HG03108 (cell line): ENCODE measurements around the gene LCE2D.
"Not testable (repeated sequence)": the region's sequence is repeated elsewhere in the genome, so short reads cannot be mapped to it uniquely, and the experiment has no call there.

Experiments used
- ATAC-seq: cut with Tn5 transposase; IDR thresholded peaks from one replicate; pipeline ENCODE4 v1.9.1; 2021; ENCODE audit warnings: moderate library complexity; ENCODE audit not compliant: unreplicated experiment

The LCE2D gene

DNA sequence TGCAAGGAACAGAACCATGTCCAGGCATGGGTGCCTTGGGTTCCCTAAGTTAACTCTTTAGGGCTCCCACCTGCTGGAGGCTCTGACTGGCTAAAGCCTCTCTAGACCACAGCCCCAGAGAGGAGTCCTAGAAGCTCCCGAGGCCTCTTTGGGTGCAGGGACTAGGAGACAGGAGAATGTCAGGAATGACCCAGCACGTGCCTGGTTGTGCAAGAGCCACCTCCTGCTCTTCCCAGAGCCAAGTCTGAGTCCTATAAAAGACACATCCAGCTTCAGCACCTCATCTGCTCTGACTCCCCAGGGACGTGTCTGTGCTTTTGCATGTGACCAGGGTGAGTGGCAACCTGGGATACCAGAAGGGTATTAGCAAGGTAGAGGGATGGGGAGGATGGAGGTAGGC lies at the start of gene LCE2D:
LCE2D (plus strand) TSS at position 283 of the 400 bp plus-strand sequence. CDS start 726 bp downstream, outside the sequence.
- no peak for ATAC-seq

GRCh38 chr1:152613511-152613910 lies 49.7 kb upstream of the LCE2D start, which contains the start of gene LCE3B:
LCE3B (plus strand) TSS chr1:152613811; CDS start chr1:152613811, 0 bp downstream.
- ATAC-seq, result no peak

DNA sequence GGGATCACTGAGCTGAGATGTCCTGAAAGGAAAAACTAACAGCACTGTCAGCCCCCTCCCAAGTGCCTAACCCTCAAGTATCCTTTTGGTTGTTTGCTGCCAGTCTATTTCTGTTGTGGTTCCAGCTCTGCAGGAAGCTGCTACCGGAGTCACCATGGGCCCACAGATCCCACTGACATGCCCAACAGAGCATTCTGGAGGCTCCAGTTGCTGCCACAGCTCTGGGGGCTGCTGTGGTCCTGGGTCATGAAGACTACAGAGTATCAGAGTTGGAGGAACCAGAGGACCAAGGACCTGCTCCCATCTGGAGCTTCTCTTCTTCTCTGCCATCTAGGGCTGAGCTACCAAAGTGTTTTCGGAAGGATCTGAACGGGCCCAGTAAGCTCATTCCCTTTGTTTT lies 41.2 kb upstream of the LCE2D start:
- no peak for ATAC-seq

- ATAC-seq, result no peak
Observed at GRCh38 chr1:152622803-152623202, 40.4 kb upstream of the LCE2D start, which contains the start of gene LCE3A. LCE3A (minus strand) TSS chr1:152623103; CDS start chr1:152623103, 0 bp downstream.

GRCh38 chr1:152623203-152623844 lies 39.9 kb upstream of the LCE2D start:
- ATAC-seq, result no peak

DNA sequence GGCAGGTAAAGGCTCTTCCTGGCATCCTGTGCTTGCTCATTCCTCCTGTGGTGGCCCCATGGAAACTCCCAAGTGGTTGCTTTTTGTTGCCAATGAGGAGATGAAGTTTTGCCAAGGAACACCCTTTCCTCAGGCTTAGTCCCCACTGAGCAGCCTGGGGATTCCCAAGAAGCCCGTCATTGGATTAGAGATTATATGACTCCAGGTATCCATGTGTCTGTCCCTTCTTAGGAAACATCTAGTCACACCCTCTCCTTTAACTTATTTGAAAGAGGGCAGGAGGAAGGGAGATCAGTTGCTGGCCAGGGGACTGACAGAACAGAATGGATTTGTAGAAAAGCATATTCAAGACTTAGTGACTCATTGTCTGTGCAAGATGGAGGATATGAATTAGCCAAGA lies 36.4 kb upstream of the LCE2D start:
- ATAC-seq, result no peak

DNA sequence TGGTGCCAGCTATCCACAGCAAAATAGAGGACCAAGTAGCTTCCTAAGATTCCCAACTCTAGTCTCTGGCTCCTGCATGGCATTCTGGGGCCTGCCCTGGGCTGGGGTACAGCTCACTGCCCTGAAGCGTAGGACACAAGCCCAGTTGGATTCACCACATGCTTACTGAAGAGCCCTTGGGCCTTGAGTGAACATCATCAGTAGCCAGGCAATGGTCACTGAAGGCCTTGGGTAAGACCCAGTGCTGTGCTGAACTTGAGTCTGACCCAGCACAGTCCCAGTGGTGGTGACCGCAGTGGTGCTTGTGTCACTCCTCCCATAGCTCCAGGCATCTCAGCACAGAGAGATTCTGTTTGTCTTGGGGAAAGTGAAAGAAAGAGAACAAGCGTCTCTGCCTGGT lies 32.6 kb upstream of the LCE2D start:
- ATAC-seq, result no peak

DNA sequence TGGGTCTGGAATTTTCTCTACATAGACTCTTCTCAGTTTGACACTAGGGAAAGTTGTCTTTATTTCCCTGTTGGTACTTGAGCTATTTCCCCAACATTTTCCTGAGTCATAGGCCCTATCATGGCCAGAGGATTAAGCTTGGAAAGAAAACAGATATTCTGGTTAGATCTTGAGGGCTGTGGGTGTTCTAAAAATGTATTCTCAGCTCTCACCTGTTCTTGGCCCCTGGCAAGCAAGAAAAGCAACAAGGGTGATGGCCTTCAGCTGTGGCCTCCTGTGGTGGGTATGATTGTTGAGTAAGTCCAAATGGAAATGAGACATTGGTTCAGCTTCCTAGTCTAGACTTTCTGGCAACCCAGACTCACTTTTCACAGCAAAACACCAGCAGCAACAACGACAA lies 22.8 kb upstream of the LCE2D start:
- no peak for ATAC-seq

DNA sequence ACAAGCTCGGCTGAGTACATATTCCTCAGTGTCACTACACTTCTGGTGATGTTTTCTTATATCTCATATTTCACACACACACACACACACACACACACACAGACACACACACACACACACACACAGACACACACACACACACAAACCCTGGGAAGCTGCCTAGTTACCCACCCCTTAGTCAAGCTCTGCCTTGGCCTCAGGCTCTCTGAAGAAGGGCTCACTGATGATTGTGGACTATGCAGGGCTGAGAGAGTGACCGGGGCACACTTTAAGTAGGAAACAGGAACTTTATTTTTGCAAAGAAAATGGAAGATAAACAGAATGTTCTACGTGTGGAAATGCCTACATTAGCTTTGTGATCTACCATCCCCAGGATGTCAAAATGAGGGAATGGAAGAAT lies 19.2 kb upstream of the LCE2D start:
- no peak for ATAC-seq

GRCh38 chr1:152645146-152645545 lies 18.0 kb upstream of the LCE2D start:
- ATAC-seq, result no peak

- ATAC-seq, result no peak
Observed at GRCh38 chr1:152646656-152647055, 16.5 kb upstream of the LCE2D start.

DNA sequence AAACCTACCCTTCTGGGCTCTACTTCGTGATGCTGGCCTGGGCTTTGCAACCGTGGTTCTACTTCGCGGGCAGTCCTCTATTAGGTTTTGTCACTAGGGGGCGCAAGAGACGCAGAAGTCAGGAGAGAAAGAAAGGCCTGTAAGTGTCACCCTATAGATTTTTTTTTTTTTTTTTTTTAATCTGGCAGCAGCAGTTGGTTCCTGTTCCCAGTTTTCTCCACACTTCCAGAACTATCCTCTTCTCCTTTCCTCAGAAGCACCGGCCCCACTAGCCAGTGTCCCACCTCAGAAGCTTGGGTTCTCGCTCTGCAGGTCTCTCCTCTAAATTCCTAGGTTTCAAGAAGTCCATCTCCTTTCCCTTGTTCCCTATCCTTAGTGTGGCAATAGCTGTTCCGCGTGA lies 9.1 kb upstream of the LCE2D start:
- no peak for ATAC-seq

DNA sequence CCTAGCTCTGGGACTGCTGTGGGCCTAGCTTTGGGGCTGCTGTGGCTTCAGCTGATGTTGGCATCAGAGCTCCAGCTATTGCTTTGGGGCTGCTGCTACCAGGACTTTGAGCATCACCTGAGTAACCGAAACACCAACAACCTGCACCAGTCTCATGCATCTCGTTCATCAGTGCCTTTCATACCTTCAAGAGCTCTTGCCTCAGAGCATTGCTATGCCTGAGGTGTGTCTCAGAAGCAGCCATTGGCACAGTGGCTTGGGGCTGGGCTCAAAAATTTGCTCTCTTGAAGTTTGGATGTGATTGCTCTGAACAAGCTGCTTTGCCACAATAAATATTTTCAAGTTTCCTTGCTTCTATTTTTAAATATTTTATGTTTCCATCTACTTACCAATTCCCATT lies 6.7 kb upstream of the LCE2D start:
- no peak for ATAC-seq

DNA sequence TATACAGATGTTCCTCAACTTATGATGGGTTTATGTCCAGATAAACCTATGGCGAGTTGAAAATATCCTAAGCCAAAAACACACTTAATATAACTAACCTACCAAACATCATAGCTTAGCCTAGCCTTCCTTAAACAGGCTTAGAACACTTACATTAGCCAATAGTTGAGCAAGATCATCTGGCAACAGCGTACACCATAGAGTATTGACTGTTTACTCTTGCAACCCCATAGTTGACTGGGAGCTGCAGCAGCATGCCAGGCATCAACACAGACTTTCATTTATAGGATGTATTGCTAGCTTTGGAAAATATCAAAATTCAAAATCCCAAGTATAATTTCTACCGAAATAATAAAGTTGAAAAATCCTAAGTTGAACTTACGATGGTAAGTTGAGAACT lies 5.5 kb upstream of the LCE2D start:
- no peak for ATAC-seq

GRCh38 chr1:152658649-152659048 lies 4.5 kb upstream of the LCE2D start:
- ATAC-seq, result no peak

DNA sequence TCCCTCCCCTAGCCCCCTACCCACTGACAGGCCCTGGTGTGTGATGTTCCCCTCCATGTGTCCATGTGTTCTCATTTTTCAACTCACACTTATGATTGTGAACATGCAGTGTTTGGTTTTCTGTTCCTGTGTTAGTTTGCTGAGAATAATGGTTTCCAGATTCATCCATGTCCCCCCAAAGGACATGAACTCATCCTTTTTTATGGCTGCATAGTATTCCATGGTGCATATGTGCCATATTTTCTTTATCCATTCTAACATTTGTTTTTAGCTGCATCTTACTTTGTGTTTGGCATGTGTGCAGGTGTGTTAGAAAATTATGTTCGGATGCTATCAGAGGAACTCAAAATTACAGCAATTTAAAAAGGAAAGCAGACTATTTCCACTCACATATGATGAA lies 3.0 kb downstream of the LCE2D start:
- not testable (repeated sequence) for ATAC-seq

- ATAC-seq, result no peak
Observed at GRCh38 chr1:152667648-152668047, 4.5 kb downstream of the LCE2D start.

GRCh38 chr1:152673016-152673415 lies 9.8 kb downstream of the LCE2D start:
- no peak for ATAC-seq

DNA sequence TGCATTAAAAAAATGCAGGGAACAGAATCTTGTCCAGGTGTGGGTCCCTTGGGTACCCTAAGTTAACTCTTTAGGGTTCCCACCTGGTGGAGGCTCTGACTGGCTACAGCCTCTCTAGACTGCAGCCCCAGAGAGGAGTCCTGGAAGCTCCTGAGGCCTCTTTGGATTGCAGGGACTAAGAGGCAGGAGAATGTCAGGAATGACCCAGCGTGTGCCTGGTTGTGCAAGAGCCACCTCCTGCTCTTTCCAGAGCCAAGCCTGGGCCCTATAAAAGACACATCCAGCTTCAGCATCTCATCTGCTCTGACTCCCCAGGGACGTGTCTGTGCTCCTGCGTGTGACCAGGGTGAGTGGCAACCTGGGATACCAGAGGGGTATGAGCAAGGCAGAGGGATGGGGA lies 11.8 kb downstream of the LCE2D start, which contains the start of gene LCE2C:
LCE2C (plus strand) TSS at position 297 of the 400 bp plus-strand sequence. CDS start 737 bp downstream, outside the sequence.
- not testable (repeated sequence) for ATAC-seq

DNA sequence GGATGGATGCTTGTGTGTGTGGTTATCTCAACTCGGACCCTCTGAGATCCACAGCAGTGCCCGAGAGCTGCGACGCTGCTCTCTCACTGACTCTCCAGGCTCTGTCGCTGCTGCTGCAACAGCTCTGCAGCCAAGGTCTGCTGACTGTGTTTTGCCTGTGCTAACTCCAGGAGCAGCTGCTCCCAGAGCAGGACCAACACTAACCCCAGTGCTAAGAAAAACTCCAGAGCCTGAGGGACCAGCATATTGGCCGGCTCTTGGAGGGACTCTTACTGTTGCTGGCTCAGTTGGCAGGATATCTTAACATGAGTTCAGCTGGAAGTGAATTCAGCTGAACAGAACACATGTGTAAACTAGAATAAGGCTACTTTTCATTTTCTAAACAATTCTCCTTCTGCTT lies 16.3 kb downstream of the LCE2D start:
- ATAC-seq, result no peak

- no peak for ATAC-seq
Observed at GRCh38 chr1:152681616-152682015, 18.4 kb downstream of the LCE2D start.

DNA sequence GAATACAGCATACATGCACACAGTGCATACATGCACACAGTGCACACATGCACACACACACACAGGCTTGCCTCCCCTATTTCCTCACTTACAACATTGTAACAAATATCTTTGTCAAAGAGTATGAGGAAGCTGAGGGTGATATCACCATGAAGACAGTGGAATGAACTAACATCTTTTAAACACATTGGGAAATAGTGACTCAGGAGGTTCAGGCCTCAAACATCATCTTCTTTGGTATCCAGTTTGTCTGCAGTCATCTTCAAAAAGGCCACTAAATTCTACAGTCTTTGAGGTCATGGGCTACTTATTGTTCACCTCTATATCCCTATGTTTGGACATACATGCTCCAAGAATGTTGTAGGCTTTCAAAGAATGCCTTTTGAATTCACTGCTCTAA lies 20.7 kb downstream of the LCE2D start:
- no peak for ATAC-seq

DNA sequence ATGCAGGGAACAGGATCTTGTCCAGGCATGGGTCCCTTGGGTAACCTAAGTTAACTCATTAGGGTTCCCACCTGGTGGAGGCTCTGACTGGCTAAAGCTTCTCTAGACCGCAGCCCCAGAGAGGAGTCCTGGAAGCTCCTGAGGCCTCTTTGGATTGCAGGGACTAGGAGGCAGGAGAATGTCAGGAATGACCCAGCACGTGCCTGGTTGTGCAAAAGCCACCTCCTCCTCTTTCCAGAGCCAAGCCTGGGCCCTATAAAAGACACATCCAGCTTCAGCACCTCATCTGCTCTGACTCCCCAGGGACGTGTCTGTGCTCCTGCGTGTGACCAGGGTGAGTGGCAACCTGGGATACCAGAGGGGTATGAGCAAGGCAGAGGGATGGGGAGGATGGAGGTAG lies 22.6 kb downstream of the LCE2D start, which contains the start of gene LCE2B:
LCE2B (plus strand) TSS at position 301 of the 400 bp plus-strand sequence. CDS start 721 bp downstream, outside the sequence.
- not testable (repeated sequence) for ATAC-seq
